Colonic mucosa (tissue), 4 donors: ENCODE results near the gene HOXB9. TPM values are rescaled to one million over a fixed set of nuclear protein-coding genes. Genes with fewer than 3 reads are reported as not detected.

Experiments used
- DNase-seq: peaks from one replicate; pipeline ENCODE4 v3.0.0-alpha.2; 2020
- H3K27ac ChIP-seq: fragments of 200-600 bp; one replicate; pipeline ENCODE4 v1.8.0; 2021
- H3K27me3 ChIP-seq: fragments of 200-600 bp; one replicate; pipeline ENCODE4 v1.8.0; 2021
- H3K36me3 ChIP-seq: fragments of 200-600 bp; one replicate; pipeline ENCODE4 v1.8.0; 2021
- H3K4me1 ChIP-seq: fragments of 200-600 bp; one replicate; pipeline ENCODE4 v1.8.0; 2021; ENCODE audit warnings: mild to moderate bottlenecking
- H3K4me3 ChIP-seq: fragments of 200-600 bp; one replicate; pipeline ENCODE4 v1.8.0; 2021
- H3K9ac ChIP-seq, 2 donors: one replicate each; pipeline ENCODE4 v1.7.0; 2013; ENCODE audit warnings: control low read depth in 2 of 2, low read depth in 2 of 2, low read length in 2 of 2
- H3K9me3 ChIP-seq: fragments of 200-600 bp; one replicate; pipeline ENCODE4 v1.8.0; 2021
- CTCF ChIP-seq: fragments of 200-600 bp; IDR thresholded peaks from one replicate; pipeline ENCODE4 v1.8.0; 2022; ENCODE audit warnings: antibody characterized with exemption, mild to moderate bottlenecking
- intact Hi-C: fragments of 100-400 bp; cut with DNase I; formaldehyde crosslinking; loops from one replicate; pipeline ENCODE4 v1.14.1; 2022
- total RNA-seq, 2 donors: library from RNA; stranded (reverse); fragmentation: NEBNext Ultra II Directional in 1 of 2; extraction: Animal tissue kit (Norgen Biotek cat#: 25700) in 1 of 2; gene quantifications; one replicate each; pipeline ENCODE4 v1.2.1, GENCODE V29; 2021
- donor health status: healthy.
- donor health status: DM: no; HTN: no; CAD: no.
- donor health status: DM: no; HTN: no; CAD: no.

The HOXB9 gene
- total RNA-seq, 2 donors from 2014 or later = 37.1 to 73.9 TPM

GRCh38 chr17:48641541-48642058 is 15.4 kb upstream of the HOXB9 start:
- Histone ChIP-seq H3K9ac (peak overlapping the region; percentile 67 to 93), H3K4me1 (no peaks in the 10 kb centered on the region), H3K27me3 (peaks cover 7% of the 10 kb centered on the region), H3K4me3 (peak overlapping the region; percentile 50), H3K9me3 (no peaks in the 10 kb centered on the region), H3K27ac (peak overlapping the region; percentile 85), H3K36me3 (no peaks in the 10 kb centered on the region)
- no peak for TF ChIP-seq CTCF
- DNase-seq = peak; percentile 40
- intact Hi-C loops = loop anchor here (5.0 kb wide), 1 partner anchor 81 kb away; the partner anchor contains the start of genes PRAC1 and PRAC2

GRCh38 chr17:48640858-48641180 is 14.7 kb upstream of the HOXB9 start:
- H3K9me3 ChIP-seq = no peaks in the 10 kb centered on the region
- no peak for DNase-seq

GRCh38 chr17:48639982-48640857 is 14.1 kb upstream of the HOXB9 start:
- no peak for DNase-seq
- Histone ChIP-seq H3K4me3 (no peak overlapping the region), H3K27ac (peak overlapping the region; percentile 61), H3K9me3 (no peaks in the 10 kb centered on the region), H3K27me3 (peaks cover 12% of the 10 kb centered on the region), H3K4me1 (peaks cover 6% of the 10 kb centered on the region), H3K36me3 (no peaks in the 10 kb centered on the region), H3K9ac (peak overlapping the region; percentile 9 to 13)
- intact Hi-C loops = loop anchor here (5.0 kb wide), 1 partner anchor 82 kb away; the partner anchor contains the start of genes PRAC1 and PRAC2
- no peak for TF ChIP-seq CTCF

More at GRCh38 chr17:48640858-48641180, 14.7 kb upstream of the HOXB9 start:
- no peak for TF ChIP-seq CTCF
- Histone ChIP-seq H3K9ac (peak overlapping the region in 1 of 2 donors; percentile 93), H3K4me3 (no peak overlapping the region), H3K36me3 (no peaks in the 10 kb centered on the region), H3K27ac (peak overlapping the region; percentile 61), H3K27me3 (peaks cover 9% of the 10 kb centered on the region), H3K4me1 (peaks cover under 1% of the 10 kb centered on the region)
- intact Hi-C loops = loop anchor here (5.0 kb wide), 1 partner anchor 81 kb away; the partner anchor contains the start of genes PRAC1 and PRAC2

- DNase-seq = peak; percentile 95
- Histone ChIP-seq H3K27me3 (peaks cover 20% of the 10 kb centered on the region), H3K9ac (peak overlapping the region; percentile 33 to 87), H3K27ac (peak overlapping the region; percentile 61), H3K4me1 (peaks cover 8% of the 10 kb centered on the region), H3K4me3 (peak overlapping the region; percentile 23), H3K36me3 (no peaks in the 10 kb centered on the region), H3K9me3 (no peaks in the 10 kb centered on the region)
- no peak for TF ChIP-seq CTCF
- intact Hi-C loops = no loop called here
Measured at GRCh38 chr17:48639136-48639535, 13.0 kb upstream of the HOXB9 start.

- H3K9me3 ChIP-seq = no peaks in the 10 kb centered on the region
- H3K4me3 ChIP-seq = peak overlapping the region; percentile 10
- H3K27ac ChIP-seq = peak overlapping the region; percentile 37
- peak overlapping the region; percentile 54 to 87 for H3K9ac ChIP-seq
- no peaks in the 10 kb centered on the region for H3K36me3 ChIP-seq
- intact Hi-C loops = no loop called here
- H3K27me3 ChIP-seq = peaks cover 27% of the 10 kb centered on the region
- peaks cover 8% of the 10 kb centered on the region for H3K4me1 ChIP-seq
- DNase-seq = peak; percentile 46
- TF ChIP-seq CTCF = no peak
Measured at GRCh38 chr17:48637323-48638260, 11.4 kb upstream of the HOXB9 start.
